ENCODE results near the gene GFY.
"Not testable (repeated sequence)": the region's sequence is repeated elsewhere in the genome, so short reads cannot be mapped to it uniquely, and the experiment has no call there.

Gene GFY

GRCh38 chr19:49444100-49444700, 19.0 kb downstream of the GFY start:
- ATAC-seq = not testable (repeated sequence)

GRCh38 chr19:49445997-49446396, 20.8 kb downstream of the GFY start:
- no peak for ATAC-seq

- ATAC-seq = no peak
Measured at GRCh38 chr19:49447485-49448431, 22.6 kb downstream of the GFY start.

GRCh38 chr19:49448432-49448786, 23.2 kb downstream of the GFY start:
- no peak for ATAC-seq

GRCh38 chr19:49450405-49450804, 25.2 kb downstream of the GFY start:
- no peak for ATAC-seq

GRCh38 chr19:49451430-49452181, 26.4 kb downstream of the GFY start, which contains the start of gene PIH1D1:
Gene PIH1D1, minus strand, starts transcription at chr19:49451814. Its CDS starts 240 bp downstream, at chr19:49451574.
- peak; percentile 71 to 77 for ATAC-seq

- peak; percentile 92 to 95 for ATAC-seq
Measured at GRCh38 chr19:49453013-49453756, 28.0 kb downstream of the GFY start, which contains the start of gene ALDH16A1. Gene ALDH16A1, plus strand, starts transcription at chr19:49453225. Its CDS starts 107 bp downstream, at chr19:49453332.

- no peak for ATAC-seq
Measured at GRCh38 chr19:49453757-49454240, 28.6 kb downstream of the GFY start.

- no peak for ATAC-seq
Measured at GRCh38 chr19:49455773-49456172, 30.6 kb downstream of the GFY start.

GRCh38 chr19:49456326-49456725, 31.1 kb downstream of the GFY start:
- no peak for ATAC-seq

- ATAC-seq = no peak
Measured at GRCh38 chr19:49458567-49458903, 33.3 kb downstream of the GFY start.

GRCh38 chr19:49459388-49459787, 34.2 kb downstream of the GFY start:
- ATAC-seq = no peak

GRCh38 chr19:49461130-49461529, 35.9 kb downstream of the GFY start:
- not testable (repeated sequence) for ATAC-seq

GRCh38 chr19:49461656-49462055, 36.5 kb downstream of the GFY start:
- no peak for ATAC-seq

- no peak for ATAC-seq
Measured at GRCh38 chr19:49462492-49462891, 37.3 kb downstream of the GFY start.

GRCh38 chr19:49463960-49464740, 39.0 kb downstream of the GFY start:
- no peak for ATAC-seq

- ATAC-seq = no peak
Measured at GRCh38 chr19:49465371-49465770, 40.2 kb downstream of the GFY start.

GRCh38 chr19:49468199-49468598, 43.0 kb downstream of the GFY start:
- ATAC-seq = no peak

- ATAC-seq = peak; percentile 69 to 77
Measured at GRCh38 chr19:49468746-49469447, 43.7 kb downstream of the GFY start.

GRCh38 chr19:49469828-49470614, 44.8 kb downstream of the GFY start:
- peak; percentile 34 to 46 for ATAC-seq
